ENCODE measurements around the gene TOMM20L.
"Not testable (repeated sequence)": the region's sequence is repeated elsewhere in the genome, so short reads cannot be mapped to it uniquely, and the experiment has no call there.

The TOMM20L gene

GRCh38 chr14:58395812-58396788, at the start of gene TOMM20L:
Gene TOMM20L (plus strand): TSS chr14:58395930. CDS start chr14:58395958, 28 bp downstream.
- no peak for DNase-seq

- DNase-seq: no peak
Observed at GRCh38 chr14:58353516-58354299, 42.0 kb upstream of the TOMM20L start.

GRCh38 chr14:58354808-58355207, 40.9 kb upstream of the TOMM20L start:
- DNase-seq: no peak

DNA sequence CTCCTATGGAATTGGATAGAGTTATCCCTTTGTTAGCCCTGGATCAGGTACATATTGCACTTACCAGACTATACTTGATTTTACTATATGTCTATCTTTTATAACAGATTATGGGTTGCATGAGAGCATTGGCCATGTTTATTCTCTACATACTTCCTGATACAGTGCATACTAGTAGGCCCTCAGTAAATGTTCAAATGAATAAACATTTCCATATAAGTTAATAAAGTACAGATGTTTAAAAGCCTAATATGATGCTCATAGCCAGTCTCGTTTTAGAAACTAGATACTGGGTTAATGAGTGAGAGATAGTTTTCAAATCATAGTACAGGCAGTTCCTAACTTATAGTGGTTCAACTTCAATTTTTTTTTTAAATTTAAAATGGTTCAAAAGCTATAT, 39.5 kb upstream of the TOMM20L start:
- no peak for DNase-seq

GRCh38 chr14:58362272-58362671, 33.5 kb upstream of the TOMM20L start:
- DNase-seq: not testable (repeated sequence)

DNA sequence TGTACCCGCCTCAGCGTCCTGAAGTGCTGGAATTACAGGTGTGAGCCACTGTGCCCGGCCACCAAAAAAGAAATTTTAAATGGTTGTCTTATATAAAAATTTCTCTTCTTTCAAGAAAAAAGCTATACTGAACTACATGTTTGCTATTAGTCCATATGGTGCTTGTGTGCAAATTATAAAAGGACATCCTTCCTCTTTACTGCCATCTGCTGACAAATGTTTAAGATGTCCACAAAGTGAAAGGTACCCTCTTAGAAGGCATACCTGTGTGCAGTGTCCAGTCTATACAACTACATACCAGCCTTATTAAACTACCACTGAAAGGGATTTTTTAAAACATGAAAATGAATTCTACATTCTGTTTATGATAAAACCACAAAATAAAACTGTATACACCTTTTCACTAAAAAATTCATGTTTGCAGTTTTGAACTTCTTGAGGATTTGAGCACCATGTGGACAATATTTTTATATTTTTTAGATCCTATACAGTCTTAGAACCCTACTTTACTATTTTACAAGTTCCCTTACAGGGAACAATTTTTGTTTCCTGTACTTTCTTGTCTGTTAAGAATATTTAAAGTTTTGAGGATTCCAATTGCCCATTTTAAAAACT, 32.8 kb upstream of the TOMM20L start:
- DNase-seq: peak in 1 of 2 experiments; percentile 12

GRCh38 chr14:58364316-58364715, 31.4 kb upstream of the TOMM20L start:
- DNase-seq: no peak

DNA sequence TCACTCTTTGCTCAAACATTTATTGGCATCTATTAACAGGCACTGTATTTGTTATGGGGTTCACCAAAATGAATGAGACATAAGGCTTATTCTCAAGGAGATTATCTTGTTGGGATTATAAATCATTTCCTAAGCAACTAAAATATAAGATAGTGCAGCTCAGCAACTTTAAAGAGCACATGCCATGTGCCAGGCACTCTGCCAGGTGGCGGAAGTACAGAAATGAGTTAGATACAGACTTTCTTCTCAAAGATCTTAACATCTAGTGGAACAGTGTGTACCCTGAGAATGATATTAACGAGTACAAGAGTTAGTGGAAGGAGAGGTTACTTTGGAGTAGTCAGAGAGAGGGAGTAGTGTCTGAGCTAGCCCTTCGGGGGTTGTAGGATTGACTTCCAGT, 28.4 kb upstream of the TOMM20L start:
- DNase-seq: no peak

GRCh38 chr14:58368956-58369355, 26.8 kb upstream of the TOMM20L start:
- DNase-seq: no peak

DNA sequence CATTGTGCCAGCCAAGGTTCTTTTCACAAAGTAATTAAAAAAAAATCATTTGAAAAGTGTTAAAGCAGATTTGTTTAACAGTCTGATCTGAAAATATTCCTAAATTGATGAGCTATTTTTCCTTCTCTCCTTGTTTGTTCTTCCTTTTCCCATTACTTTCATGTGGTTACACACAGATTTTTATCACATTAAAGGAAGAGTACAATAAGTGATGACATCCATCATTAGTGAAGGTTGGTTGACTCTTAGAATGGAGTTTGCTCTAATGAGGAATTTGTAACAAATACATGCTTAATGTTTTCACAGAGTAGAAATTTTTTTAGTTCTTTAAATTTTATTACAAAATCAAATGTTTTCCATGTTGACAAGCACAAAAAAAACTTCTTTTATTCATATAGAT, 18.9 kb upstream of the TOMM20L start:
- DNase-seq: no peak

DNA sequence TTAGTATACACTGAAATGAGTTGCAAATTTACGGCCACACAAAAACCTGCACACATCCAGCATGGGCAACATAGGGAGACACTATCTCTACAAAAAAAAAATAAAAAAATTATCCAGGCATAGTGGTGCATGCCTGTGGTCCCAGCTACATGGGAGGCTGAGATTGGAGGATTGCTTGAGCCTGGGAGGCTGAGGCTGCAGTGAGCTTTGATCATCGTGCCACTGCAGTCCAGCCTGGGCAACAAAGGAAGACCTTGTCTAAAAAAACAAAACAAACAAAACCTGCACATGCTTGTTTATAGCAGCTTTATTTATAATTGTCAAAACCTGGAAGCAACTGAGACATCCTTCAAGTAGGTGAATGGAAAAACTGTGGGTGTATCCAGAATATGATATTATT, 4.9 kb upstream of the TOMM20L start:
- DNase-seq: no peak

GRCh38 chr14:58395562-58395811, 243 bp upstream of the TOMM20L start:
- DNase-seq: no peak

GRCh38 chr14:58397156-58397555, 1.4 kb downstream of the TOMM20L start:
- DNase-seq: no peak

DNA sequence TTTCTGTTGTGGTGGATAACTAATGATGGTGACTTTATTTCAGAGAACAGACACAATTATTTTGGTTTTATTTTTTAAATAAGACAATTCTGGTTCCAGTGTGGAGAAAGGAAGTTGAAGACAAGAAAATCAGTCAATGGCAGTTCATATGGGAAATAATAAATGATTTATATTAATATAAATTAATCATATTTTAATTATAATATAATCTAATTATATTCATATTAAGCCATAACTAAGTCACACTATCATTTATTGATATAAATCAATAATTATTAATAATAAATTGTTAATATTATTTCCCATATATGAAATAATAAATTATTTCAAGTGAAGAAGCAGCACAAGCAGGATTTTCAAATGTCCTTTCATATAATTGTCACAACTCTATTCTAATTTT, 2.8 kb downstream of the TOMM20L start:
- DNase-seq: no peak

DNA sequence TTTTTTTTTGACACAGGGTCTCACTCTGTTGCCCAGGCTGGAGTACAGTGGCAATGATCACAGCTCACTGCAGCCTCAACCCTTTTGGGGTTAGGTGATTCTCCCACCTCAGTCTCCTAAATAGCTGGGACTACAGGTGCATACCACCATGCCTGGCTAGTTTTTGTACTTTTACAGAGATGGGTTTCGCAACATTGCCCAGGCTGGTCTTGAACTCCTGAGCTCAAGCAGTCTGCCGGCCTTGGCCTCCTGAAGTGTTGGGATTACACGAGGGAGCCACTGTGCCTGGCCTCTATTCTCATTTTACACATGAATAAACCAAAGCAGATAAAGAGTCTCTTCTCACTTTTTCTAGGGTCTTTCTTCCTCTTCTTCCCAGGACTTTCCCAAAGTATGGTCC, 3.2 kb downstream of the TOMM20L start:
- no peak for DNase-seq

DNA sequence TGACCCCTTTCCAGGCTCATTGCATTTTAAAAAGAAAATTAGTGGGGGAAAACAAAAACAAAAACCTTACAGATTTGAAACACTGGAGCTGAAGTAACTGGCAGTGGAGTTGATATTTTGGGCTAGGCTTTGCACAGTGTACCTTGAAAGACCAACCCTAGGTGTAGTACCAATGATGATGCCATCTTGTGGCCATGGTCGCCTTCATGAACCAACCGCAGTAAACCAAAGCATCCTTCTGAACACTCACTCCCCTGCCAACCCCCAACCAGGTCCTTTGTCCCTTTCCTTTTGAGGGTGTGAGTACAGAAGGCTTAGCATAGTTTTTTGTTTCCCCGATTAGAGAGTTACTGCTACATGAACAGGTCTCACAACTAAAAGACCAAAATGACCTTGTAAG, 5.9 kb downstream of the TOMM20L start:
- DNase-seq: no peak

- no peak for DNase-seq
Observed at GRCh38 chr14:58408681-58409215, 13.0 kb downstream of the TOMM20L start.

DNA sequence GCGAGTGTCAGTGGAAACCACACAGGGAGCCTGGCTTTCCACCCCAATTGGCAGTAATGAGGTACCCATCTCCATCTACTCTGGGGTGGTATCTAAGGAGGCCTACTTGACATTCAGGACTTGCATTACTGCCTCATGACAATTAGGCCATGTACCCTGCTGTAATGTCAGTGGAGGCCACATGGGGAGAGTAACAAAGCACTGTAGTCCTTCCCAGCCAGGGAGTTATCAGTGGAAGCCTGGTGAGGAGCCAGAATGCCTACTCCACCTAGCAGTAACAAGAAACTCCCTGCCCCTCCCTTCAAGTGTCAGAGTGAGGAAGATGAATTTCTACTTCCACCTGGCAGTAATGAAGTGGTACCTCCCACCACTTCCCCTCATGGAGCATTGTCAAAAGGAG, 19.1 kb downstream of the TOMM20L start:
- DNase-seq: no peak

GRCh38 chr14:58415636-58416547, 20.2 kb downstream of the TOMM20L start:
- DNase-seq: no peak

GRCh38 chr14:58416934-58417333, 21.2 kb downstream of the TOMM20L start:
- not testable (repeated sequence) for DNase-seq

DNA sequence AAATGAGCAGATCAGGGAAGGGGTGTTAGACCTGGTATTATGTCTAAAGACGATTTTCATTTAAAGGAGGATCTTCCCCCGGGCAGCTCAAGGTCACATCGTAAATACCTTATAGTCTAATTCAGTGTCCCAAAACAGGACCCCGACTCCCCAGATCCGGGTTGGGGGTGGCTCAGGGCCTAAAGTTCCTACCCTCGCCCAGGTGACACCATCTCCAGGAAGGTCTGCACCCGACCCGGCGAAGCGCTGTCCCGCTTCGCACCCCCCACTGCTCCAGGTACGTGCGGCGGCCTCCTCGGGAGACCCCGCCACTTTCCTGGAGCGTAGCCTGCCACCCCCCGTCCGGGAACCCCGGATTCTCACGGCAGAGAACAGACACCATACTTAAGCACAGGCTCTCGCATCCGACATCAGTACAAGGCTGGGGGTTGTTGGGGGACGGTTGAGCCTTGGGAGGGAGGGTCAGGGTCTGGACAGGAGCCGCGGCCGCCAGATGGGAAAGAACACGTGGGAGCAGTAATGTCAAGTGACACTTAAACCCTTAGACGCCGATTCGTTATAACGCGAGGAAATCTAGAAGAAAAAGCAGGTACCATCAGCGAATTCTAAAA, 31.0 kb downstream of the TOMM20L start:
- DNase-seq: peak; percentile 79 to 82

Data from NCI-H446 (cell line).